ENCODE measurements around the gene YOD1. TPM values are rescaled to one million over a fixed set of nuclear protein-coding genes. Genes with fewer than 3 reads are reported as not detected.

YOD1 gene
- total and polyA plus RNA-seq, 2 of the 4 experiments (the other 2 are of a cell fraction) = 1.8 to 5.4 TPM

DNA sequence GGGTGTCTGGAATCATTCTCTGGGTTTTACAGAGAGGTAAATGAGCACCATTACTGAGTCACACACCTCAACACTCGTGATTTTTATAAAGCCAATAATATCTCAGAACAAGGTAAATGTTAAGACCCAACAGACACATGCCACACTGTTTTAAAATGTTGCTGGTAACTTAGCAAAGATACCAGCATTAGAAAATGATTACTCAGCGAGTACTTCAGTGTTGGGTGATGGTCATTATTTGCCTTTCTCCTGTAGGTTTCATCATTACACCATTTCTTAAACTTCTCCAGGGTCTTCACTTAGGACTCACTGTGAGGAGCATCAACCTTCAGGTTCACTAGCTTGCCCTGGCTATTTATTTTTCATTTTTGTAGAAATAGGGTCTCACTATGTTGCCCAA is 30.8 kb upstream of the YOD1 start:
- H2BK20ac ChIP-seq (ENCODE audit: low read depth, low read length) = no peak overlapping the region
- ATAC-seq (ENCODE audit: low read depth) (no peak), DNase-seq (no peak)
- H3K23ac ChIP-seq (ENCODE audit: low read depth, low read length) = no peak overlapping the region
- no peaks in the 10 kb centered on the region for H3K9me3 ChIP-seq (ENCODE audit: control insufficient read depth, insufficient read depth, low read length)
- no peak overlapping the region for H2AFZ ChIP-seq (replicated peaks; ENCODE audit: low read length, poor library complexity)
- ChIA-PET CTCF (interaction anchor here (0.7 to 1.2 kb wide), 2 partner anchors 315 to 417 kb away, joined by 3 to 4 read pairs; no protein-coding TSS in a partner anchor), POLR2A (ENCODE audit: unreplicated experiment) (no interaction called here)
- no peak overlapping the region for H3K56ac ChIP-seq (ENCODE audit: extremely low read depth, insufficient read depth, low read length)
- H2AK9ac ChIP-seq (replicated peaks; ENCODE audit: low read depth, low read length, poor library complexity) = no peak overlapping the region
- dilution Hi-C loops (cut with HindIII; ENCODE audit: low sequenced_read_pairs, unreplicated experiment) (no loop called here), in situ Hi-C loops (cut with MboI; ENCODE audit: low sequenced_read_pairs) (no loop called here), intact Hi-C loops (cut with micrococcal nuclease) (no loop called here)
- no peaks in the 10 kb centered on the region for H3K79me1 ChIP-seq (ENCODE audit: low read depth in 1 of 2, low read length in 2 of 2)
- no peak overlapping the region for H3K4ac ChIP-seq (ENCODE audit: low read depth, low read length)
- no peak overlapping the region for H2BK5ac ChIP-seq (ENCODE audit: low read depth, low read length, poor library complexity, severe bottlenecking)
- H2BK15ac ChIP-seq (ENCODE audit: low read depth, low read length) = no peak overlapping the region
- H3K36me3 ChIP-seq (ENCODE audit: control insufficient read depth, insufficient read depth, low read length) = no peaks in the 10 kb centered on the region
- H3K27me3 ChIP-seq (ENCODE audit: control insufficient read depth, insufficient read depth, low read length) = peaks cover 12% of the 10 kb centered on the region
- H3K4me2 ChIP-seq (ENCODE audit: low read depth, low read length) = no peak overlapping the region
- H3K27ac ChIP-seq (ENCODE audit: insufficient read depth, low read length) = no peak overlapping the region
- no peak overlapping the region for H4K91ac ChIP-seq (ENCODE audit: insufficient read depth, low read depth, low read length)
- TF ChIP-seq MAFK (IDR thresholded peaks at IDR 0.05; ENCODE audit: low read depth, low read length) = peak; percentile 65
- TF ChIP-seq, protein P1, sequence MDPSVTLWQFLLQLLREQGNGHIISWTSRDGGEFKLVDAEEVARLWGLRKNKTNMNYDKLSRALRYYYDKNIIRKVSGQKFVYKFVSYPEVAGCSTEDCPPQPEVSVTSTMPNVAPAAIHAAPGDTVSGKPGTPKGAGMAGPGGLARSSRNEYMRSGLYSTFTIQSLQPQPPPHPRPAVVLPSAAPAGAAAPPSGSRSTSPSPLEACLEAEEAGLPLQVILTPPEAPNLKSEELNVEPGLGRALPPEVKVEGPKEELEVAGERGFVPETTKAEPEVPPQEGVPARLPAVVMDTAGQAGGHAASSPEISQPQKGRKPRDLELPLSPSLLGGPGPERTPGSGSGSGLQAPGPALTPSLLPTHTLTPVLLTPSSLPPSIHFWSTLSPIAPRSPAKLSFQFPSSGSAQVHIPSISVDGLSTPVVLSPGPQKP (IDR thresholded peaks at IDR 0.05; ENCODE audit: borderline replicate concordance, low read depth, low read length) = no peak
- no TSS peak for BruUV-seq (replicated peaks)
- H3K18ac ChIP-seq (ENCODE audit: low read depth, low read length) = no peak overlapping the region
- H3K4me3 ChIP-seq (ENCODE audit: insufficient read depth, low read depth, low read length) = no peak overlapping the region
- H3K14ac ChIP-seq (replicated peaks; ENCODE audit: low read depth, low read length) = no peak overlapping the region
- H2BK120ac ChIP-seq (ENCODE audit: low read depth, low read length) = no peak overlapping the region
- no peak overlapping the region for H3K9ac ChIP-seq (ENCODE audit: low read depth, low read length)
- H2AK5ac ChIP-seq (ENCODE audit: low read depth, low read length) = no peak overlapping the region
- no peaks in the 10 kb centered on the region for H4K20me1 ChIP-seq (ENCODE audit: insufficient read depth, low read length)
- no CpG with 5 or more reads among the region's 2 CpGs for WGBS, 2 experiments (ENCODE audit: extremely low coverage in 2 of 2, insufficient read length in 1 of 2)
- H4K5ac ChIP-seq (ENCODE audit: low read depth, low read length) = no peak overlapping the region
- no peaks in the 10 kb centered on the region for H3K9me1 ChIP-seq (ENCODE audit: insufficient read depth, low read length)
- no peaks in the 10 kb centered on the region for H3K4me1 ChIP-seq (ENCODE audit: control insufficient read depth, insufficient read depth, low read length)
- no peak overlapping the region for H4K8ac ChIP-seq (ENCODE audit: low read depth in 2 of 2, low read length in 2 of 2)

Measured in IMR-90 (cell line).